ENCODE measurements around the gene OR3A3. TPM values are rescaled to one million over a fixed set of nuclear protein-coding genes. Genes with fewer than 3 reads are reported as not detected.
"Not testable (repeated sequence)": the region's sequence is repeated elsewhere in the genome, so short reads cannot be mapped to it uniquely, and the experiment has no call there.

Gene OR3A3
- total and polyA plus RNA-seq, 4 donors, result not detected

GRCh38 chr17:3447625-3448024 lies 36.5 kb downstream of the OR3A3 start:
- Histone ChIP-seq H3K27ac (ENCODE audit: low read depth in 1 of 2, low read length in 2 of 2) (no peak overlapping the region), H3K9me3 (ENCODE audit: control insufficient read depth, low read length) (no peaks in the 10 kb centered on the region), H3K4me1 (ENCODE audit: control insufficient read depth in 1 of 2, insufficient read depth in 2 of 2, low read length in 2 of 2) (no peaks in the 10 kb centered on the region), H3K27me3 (ENCODE audit: control insufficient read depth in 1 of 2, insufficient read depth in 2 of 2, low read length in 1 of 2) (no peaks in the 10 kb centered on the region), H3K36me3 (ENCODE audit: control insufficient read depth in 1 of 2, insufficient read depth in 2 of 2, low read length in 1 of 2) (no peaks in the 10 kb centered on the region), H3K4me3 (ENCODE audit: low read length in 2 of 2) (no peak overlapping the region)
- ATAC-seq (ENCODE audit: low FRiP score) (no peak), DNase-seq (no peak)
- intact Hi-C loops (cut with DNase I), result no loop called here
- 43 to 52% methylated on average over 2 of the region's 2 CpGs for WGBS, 2 donors

DNA sequence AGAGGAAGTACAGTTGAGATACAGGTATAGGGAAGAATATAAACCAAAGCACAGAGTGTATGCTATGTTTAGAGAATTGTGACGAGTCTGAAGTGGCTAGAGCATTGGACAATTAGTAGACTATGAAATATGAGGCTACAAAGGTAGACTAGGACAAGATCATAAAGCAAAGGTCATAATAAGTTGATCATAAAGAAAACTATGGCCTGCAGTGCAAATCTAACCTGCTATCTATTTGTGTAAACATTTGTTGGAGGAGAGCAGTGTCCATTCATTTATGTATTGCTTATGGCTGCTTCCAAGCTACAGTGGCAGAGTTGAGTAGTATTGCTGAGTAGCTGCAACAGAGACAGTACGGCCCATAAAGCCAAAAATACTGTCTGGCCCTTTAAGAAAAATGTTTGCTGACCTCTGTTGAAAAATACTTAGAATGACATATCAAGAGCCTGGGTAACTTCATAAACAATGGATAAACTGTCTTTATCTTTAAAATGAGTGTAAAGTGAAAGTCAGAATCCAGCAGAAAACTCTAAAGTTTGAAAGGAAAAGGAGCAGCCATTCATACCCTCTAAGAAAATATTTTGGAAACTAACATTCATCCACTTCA lies 37.0 kb downstream of the OR3A3 start:
- Histone ChIP-seq H3K4me1 (ENCODE audit: control insufficient read depth in 1 of 2, insufficient read depth in 2 of 2, low read length in 2 of 2) (no peaks in the 10 kb centered on the region), H3K27ac (ENCODE audit: low read depth in 1 of 2, low read length in 2 of 2) (no peak overlapping the region), H3K36me3 (ENCODE audit: control insufficient read depth in 1 of 2, insufficient read depth in 2 of 2, low read length in 1 of 2) (no peaks in the 10 kb centered on the region), H3K9me3 (ENCODE audit: control insufficient read depth, low read length) (no peaks in the 10 kb centered on the region), H3K4me3 (ENCODE audit: low read length in 2 of 2) (no peak overlapping the region), H3K27me3 (ENCODE audit: control insufficient read depth in 1 of 2, insufficient read depth in 2 of 2, low read length in 1 of 2) (no peaks in the 10 kb centered on the region)
- DNase-seq (no peak), ATAC-seq (ENCODE audit: low FRiP score) (no peak)
- 45 to 49% methylated on average over 2 of the region's 2 CpGs for WGBS, 2 donors
- intact Hi-C loops (cut with DNase I), result no loop called here

- DNase-seq; H3K27ac ChIP-seq (ENCODE audit: low read depth in 1 of 2, low read length in 2 of 2); H3K9me3 ChIP-seq (ENCODE audit: control insufficient read depth, low read length); H3K27me3 ChIP-seq (ENCODE audit: control insufficient read depth in 1 of 2, insufficient read depth in 2 of 2, low read length in 1 of 2); H3K4me3 ChIP-seq (ENCODE audit: low read length in 2 of 2); ATAC-seq (ENCODE audit: low FRiP score); intact Hi-C loops (cut with DNase I); H3K36me3 ChIP-seq (ENCODE audit: control insufficient read depth in 1 of 2, insufficient read depth in 2 of 2, low read length in 1 of 2); H3K4me1 ChIP-seq (ENCODE audit: control insufficient read depth in 1 of 2, insufficient read depth in 2 of 2, low read length in 2 of 2): not testable (repeated sequence)
- 57 to 61% methylated on average over 1 of the region's 1 CpG for WGBS, 2 donors
Measured at GRCh38 chr17:3466355-3466754, 55.2 kb downstream of the OR3A3 start.

- Histone ChIP-seq H3K9me3 (ENCODE audit: control insufficient read depth, low read length) (peaks cover 1% of the 10 kb centered on the region), H3K27me3 (ENCODE audit: control insufficient read depth in 1 of 2, insufficient read depth in 2 of 2, low read length in 1 of 2) (no peaks in the 10 kb centered on the region), H3K36me3 (ENCODE audit: control insufficient read depth in 1 of 2, insufficient read depth in 2 of 2, low read length in 1 of 2) (no peaks in the 10 kb centered on the region), H3K27ac (ENCODE audit: low read depth in 1 of 2, low read length in 2 of 2) (no peak overlapping the region), H3K4me3 (ENCODE audit: low read length in 2 of 2) (no peak overlapping the region), H3K4me1 (ENCODE audit: control insufficient read depth in 1 of 2, insufficient read depth in 2 of 2, low read length in 2 of 2) (no peaks in the 10 kb centered on the region)
- WGBS, 2 donors, result 67 to 68% methylated on average over 5 of the region's 5 CpGs
- intact Hi-C loops (cut with DNase I), result no loop called here
- DNase-seq (no peak), ATAC-seq (ENCODE audit: low FRiP score) (no peak)
Measured at GRCh38 chr17:3469529-3469928, 58.4 kb downstream of the OR3A3 start.

GRCh38 chr17:3471599-3471998 lies 60.4 kb downstream of the OR3A3 start, which contains the start of gene SPATA22:
Gene SPATA22 (minus strand): TSS chr17:3471819. CDS start chr17:3469325, 2,494 bp downstream.
- Histone ChIP-seq H3K9me3 (ENCODE audit: control insufficient read depth, low read length) (peaks cover 1% of the 10 kb centered on the region), H3K36me3 (ENCODE audit: control insufficient read depth in 1 of 2, insufficient read depth in 2 of 2, low read length in 1 of 2) (no peaks in the 10 kb centered on the region), H3K27ac (ENCODE audit: low read depth in 1 of 2, low read length in 2 of 2) (no peak within 1 kb of the TSS), H3K4me1 (ENCODE audit: control insufficient read depth in 1 of 2, insufficient read depth in 2 of 2, low read length in 2 of 2) (no peaks in the 10 kb centered on the region), H3K27me3 (ENCODE audit: control insufficient read depth in 1 of 2, insufficient read depth in 2 of 2, low read length in 1 of 2) (no peaks in the 10 kb centered on the region), H3K4me3 (ENCODE audit: low read length in 2 of 2) (no peak within 1 kb of the TSS)
- no peak for ATAC-seq (ENCODE audit: low FRiP score)
- intact Hi-C loops (cut with DNase I), result no loop called here
- 96 to 97% methylated on average over 38 of the region's 38 CpGs for WGBS, 2 donors
- DNase-seq, result no peak

DNA sequence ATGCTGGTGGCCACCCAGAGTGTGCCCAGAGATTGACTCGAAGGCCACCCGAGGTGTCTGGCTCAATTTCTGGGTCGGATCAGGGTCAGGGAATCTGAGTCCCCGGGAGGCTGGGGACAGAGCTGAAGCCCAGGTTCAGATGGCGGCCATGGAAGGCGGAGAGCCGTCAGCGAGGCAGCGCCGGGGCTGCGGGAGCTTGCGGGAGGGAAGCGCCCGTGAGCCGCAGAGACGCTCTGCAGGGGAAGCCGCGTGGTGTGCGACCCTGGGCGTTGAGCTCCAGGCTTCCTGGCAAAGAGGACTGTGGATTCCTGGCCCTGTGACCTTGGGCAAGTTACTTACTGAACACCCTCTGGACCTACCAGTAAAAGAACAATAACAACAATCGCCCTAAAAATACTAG lies 61.0 kb downstream of the OR3A3 start:
- Histone ChIP-seq H3K27me3 (ENCODE audit: control insufficient read depth in 1 of 2, insufficient read depth in 2 of 2, low read length in 1 of 2) (no peaks in the 10 kb centered on the region), H3K9me3 (ENCODE audit: control insufficient read depth, low read length) (peaks cover 1% of the 10 kb centered on the region), H3K4me1 (ENCODE audit: control insufficient read depth in 1 of 2, insufficient read depth in 2 of 2, low read length in 2 of 2) (no peaks in the 10 kb centered on the region), H3K4me3 (ENCODE audit: low read length in 2 of 2) (no peak overlapping the region), H3K27ac (ENCODE audit: low read depth in 1 of 2, low read length in 2 of 2) (no peak overlapping the region), H3K36me3 (ENCODE audit: control insufficient read depth in 1 of 2, insufficient read depth in 2 of 2, low read length in 1 of 2) (no peaks in the 10 kb centered on the region)
- intact Hi-C loops (cut with DNase I), result no loop called here
- 91 to 92% methylated on average over 21 of the region's 21 CpGs for WGBS, 2 donors
- DNase-seq, result no peak
- no peak for ATAC-seq (ENCODE audit: low FRiP score)

Other genes with a start within 250 kb of the OR3A3 start
- gene OR1A2, start 213.9 kb upstream of the OR3A3 start, total RNA-seq, result not detected
- gene OR1A2, start 213.9 kb upstream of the OR3A3 start, polyA plus RNA-seq, result not detected
- gene OR1A1, start 203.7 kb upstream of the OR3A3 start, total RNA-seq, result not detected
- 1 to 10 TPM in 1 of 2 donors, not detected in 1; 1.1 TPM for gene OR1A1, start 203.7 kb upstream of the OR3A3 start, polyA plus RNA-seq
- not detected for gene OR3A1, start 113.0 kb upstream of the OR3A3 start, total RNA-seq
- gene OR3A1, start 113.0 kb upstream of the OR3A3 start, polyA plus RNA-seq, result not detected
- gene OR3A2, start 25.1 kb upstream of the OR3A3 start, total RNA-seq, result not detected
- under 1 TPM in 1 of 2 donors, not detected in 1; 0.51 TPM for gene OR3A2, start 25.1 kb upstream of the OR3A3 start, polyA plus RNA-seq
- not detected for gene OR1E1, start 13.0 kb upstream of the OR3A3 start, total RNA-seq
- not detected for gene OR1E1, start 13.0 kb upstream of the OR3A3 start, polyA plus RNA-seq
- gene OR1E2, start 22.5 kb downstream of the OR3A3 start, total RNA-seq, result not detected
- not detected for gene OR1E2, start 22.5 kb downstream of the OR3A3 start, polyA plus RNA-seq
- gene SPATA22, start 60.4 kb downstream of the OR3A3 start, total RNA-seq, result 1 to 10 TPM in 1 of 2 donors, not detected in 1; 1.4 TPM
- under 1 TPM in 1 of 2 donors, not detected in 1; 0.67 TPM for gene SPATA22, start 60.4 kb downstream of the OR3A3 start, polyA plus RNA-seq
- gene ASPA, start 64.6 kb downstream of the OR3A3 start, total RNA-seq, result 1 to 10 TPM; 3.2 to 6.6 TPM
- 1 to 10 TPM in 1 of 2 donors, under 1 TPM in 1; 0.10 to 4.5 TPM for gene ASPA, start 64.6 kb downstream of the OR3A3 start, polyA plus RNA-seq
- gene TRPV3, start 146.4 kb downstream of the OR3A3 start, total RNA-seq, result 1 to 10 TPM in 1 of 2 donors, under 1 TPM in 1; 0.49 to 2.0 TPM
- gene TRPV3, start 146.4 kb downstream of the OR3A3 start, polyA plus RNA-seq, result under 1 TPM in 1 of 2 donors, not detected in 1; 0.75 TPM
- gene TRPV1, start 198.0 kb downstream of the OR3A3 start, total RNA-seq, result 1 to 10 TPM; 3.7 to 9.5 TPM
- 1 to 10 TPM; 1.9 to 2.6 TPM for gene TRPV1, start 198.0 kb downstream of the OR3A3 start, polyA plus RNA-seq
- 10 to 100 TPM in 1 of 2 donors, 1 to 10 TPM in 1; 7.4 to 15.8 TPM for gene SHPK, start 224.9 kb downstream of the OR3A3 start, total RNA-seq
- gene SHPK, start 224.9 kb downstream of the OR3A3 start, polyA plus RNA-seq, result 1 to 10 TPM; 4.3 to 6.8 TPM
- gene CTNS, start 225.4 kb downstream of the OR3A3 start, total RNA-seq, result 10 to 100 TPM; 10.8 to 13.8 TPM
- gene CTNS, start 225.4 kb downstream of the OR3A3 start, polyA plus RNA-seq, result 10 to 100 TPM in 1 of 2 donors, 1 to 10 TPM in 1; 4.4 to 12.0 TPM